Progenitor cell of endocrine pancreas (in vitro differentiated cells): Measurements from ENCODE around the gene RTP5. TPM values are rescaled to one million over a fixed set of nuclear protein-coding genes. Genes with fewer than 3 reads are reported as not detected.

Experiments used
- DNase-seq: peaks from one replicate; pipeline ENCODE4 v3.0.0; 2021; ENCODE audit warnings: low spot score; ENCODE audit not compliant: unreplicated experiment
- H3K27ac Mint-ChIP-seq: 2 replicates; pipeline ENCODE4 v1.8.0; 2021; ENCODE audit warnings: mild to moderate bottlenecking, moderate library complexity, mixed read lengths
- H3K27me3 Mint-ChIP-seq: 2 replicates; pipeline ENCODE4 v1.8.0; 2021; ENCODE audit warnings: mixed read lengths
- H3K36me3 Mint-ChIP-seq: 2 replicates; pipeline ENCODE4 v1.8.0; 2022; ENCODE audit warnings: mixed read lengths; ENCODE audit not compliant: insufficient read depth
- H3K4me1 Mint-ChIP-seq: 2 replicates; pipeline ENCODE4 v1.8.0; 2021; ENCODE audit warnings: low read depth, mixed read lengths
- H3K4me3 Mint-ChIP-seq: 2 replicates; pipeline ENCODE4 v1.8.0; 2021; ENCODE audit warnings: low read depth, mild to moderate bottlenecking, moderate library complexity, mixed read lengths
- H3K9me3 Mint-ChIP-seq: 2 replicates; pipeline ENCODE4 v1.8.0; 2021; ENCODE audit warnings: low read depth, mixed read lengths
- total RNA-seq: library from RNA; stranded (reverse); gene quantifications from 2 replicates; pipeline ENCODE4 v1.2.1, GENCODE V29; 2021
- TF ChIP-seq, protein P1 (sequence below): fragments of 200-600 bp; sonication (generic); IDR thresholded peaks from one replicate; pipeline ENCODE4 v1.5.0; 2021; ENCODE audit warnings: antibody characterized with exemption, mild to moderate bottlenecking; ENCODE audit not compliant: unreplicated experiment

The RTP5 gene
- total RNA-seq, 1 donor from 2014 or later, result not detected

DNA sequence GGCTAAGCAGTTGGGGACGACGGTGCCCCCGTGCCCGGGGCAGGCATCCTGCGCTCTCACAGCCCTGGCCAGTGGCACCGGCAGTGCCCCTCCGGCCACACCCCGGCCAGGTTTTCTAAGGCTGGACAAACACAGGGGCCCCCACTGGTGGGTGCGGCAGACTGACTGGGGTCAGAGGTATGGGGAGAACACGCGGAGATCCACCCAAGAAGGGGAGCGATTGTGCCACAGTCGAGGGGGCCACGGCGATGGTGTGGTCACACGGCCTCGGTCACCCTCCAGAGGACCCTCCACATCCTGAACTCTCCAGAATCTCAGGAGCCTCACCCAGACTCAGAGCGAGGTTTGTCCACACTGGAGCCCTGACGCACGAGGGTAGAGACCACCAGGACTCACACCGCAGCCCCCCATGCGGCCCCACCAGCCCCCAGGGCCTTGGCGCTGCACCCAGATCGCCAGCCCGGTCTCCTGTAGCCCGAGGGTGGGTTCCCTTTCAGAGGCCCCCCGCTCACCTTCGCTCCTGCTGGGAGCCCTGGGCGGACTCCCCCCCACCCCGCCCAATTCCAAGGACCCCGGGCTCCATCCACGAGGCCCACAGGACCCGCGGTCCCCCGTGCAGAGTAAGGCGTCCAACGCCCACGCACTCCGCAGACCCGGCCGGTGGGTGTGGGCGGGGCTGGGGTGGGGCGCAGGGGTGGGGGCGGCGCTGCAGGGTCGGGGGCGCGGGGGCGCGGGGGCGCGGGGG, 26.0 kb upstream of the RTP5 start:
- no peak for DNase-seq
- TF ChIP-seq, protein P1, sequence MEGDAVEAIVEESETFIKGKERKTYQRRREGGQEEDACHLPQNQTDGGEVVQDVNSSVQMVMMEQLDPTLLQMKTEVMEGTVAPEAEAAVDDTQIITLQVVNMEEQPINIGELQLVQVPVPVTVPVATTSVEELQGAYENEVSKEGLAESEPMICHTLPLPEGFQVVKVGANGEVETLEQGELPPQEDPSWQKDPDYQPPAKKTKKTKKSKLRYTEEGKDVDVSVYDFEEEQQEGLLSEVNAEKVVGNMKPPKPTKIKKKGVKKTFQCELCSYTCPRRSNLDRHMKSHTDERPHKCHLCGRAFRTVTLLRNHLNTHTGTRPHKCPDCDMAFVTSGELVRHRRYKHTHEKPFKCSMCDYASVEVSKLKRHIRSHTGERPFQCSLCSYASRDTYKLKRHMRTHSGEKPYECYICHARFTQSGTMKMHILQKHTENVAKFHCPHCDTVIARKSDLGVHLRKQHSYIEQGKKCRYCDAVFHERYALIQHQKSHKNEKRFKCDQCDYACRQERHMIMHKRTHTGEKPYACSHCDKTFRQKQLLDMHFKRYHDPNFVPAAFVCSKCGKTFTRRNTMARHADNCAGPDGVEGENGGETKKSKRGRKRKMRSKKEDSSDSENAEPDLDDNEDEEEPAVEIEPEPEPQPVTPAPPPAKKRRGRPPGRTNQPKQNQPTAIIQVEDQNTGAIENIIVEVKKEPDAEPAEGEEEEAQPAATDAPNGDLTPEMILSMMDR, result no peak
- H3K4me3 Mint-ChIP-seq, result no peak overlapping the region
- no peaks in the 10 kb centered on the region for H3K36me3 Mint-ChIP-seq
- H3K27ac Mint-ChIP-seq, result no peak overlapping the region
- H3K27me3 Mint-ChIP-seq, result peaks cover 43% of the 10 kb centered on the region
- H3K9me3 Mint-ChIP-seq, result no peaks in the 10 kb centered on the region
- no peaks in the 10 kb centered on the region for H3K4me1 Mint-ChIP-seq

DNA sequence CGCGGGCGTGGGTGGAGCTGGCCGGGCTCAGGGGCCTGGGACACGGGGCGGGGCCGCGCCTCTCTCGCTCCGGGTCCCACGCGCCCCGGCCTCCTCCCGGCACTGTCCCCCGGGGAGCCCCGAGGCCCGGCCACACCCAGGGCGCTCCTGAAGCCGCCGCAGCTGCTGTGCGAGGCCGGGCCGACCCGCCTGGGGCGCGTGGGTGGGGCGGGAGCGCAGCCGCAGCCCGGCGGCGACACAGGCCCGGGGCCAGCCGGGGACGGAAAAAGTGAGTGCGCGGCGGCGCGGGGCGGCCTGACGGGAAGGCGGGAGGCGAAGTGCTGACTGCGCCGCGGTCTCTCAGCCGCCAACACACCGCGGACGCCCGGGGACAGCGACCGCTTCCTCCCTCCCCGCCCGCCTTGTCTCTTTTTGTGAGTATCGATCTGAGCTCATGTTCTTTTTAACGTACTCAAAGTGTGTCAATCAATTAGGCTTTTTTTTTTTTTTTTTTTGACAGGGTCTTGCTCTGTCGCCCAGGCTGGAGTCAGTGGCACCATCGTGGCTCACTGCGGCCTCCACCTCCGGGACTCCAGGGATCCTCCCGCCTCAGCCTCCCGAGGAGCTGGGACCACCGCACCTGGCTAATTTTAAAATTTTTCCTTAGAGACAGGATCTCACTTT, 25.3 kb upstream of the RTP5 start:
- peaks cover 43% of the 10 kb centered on the region for H3K27me3 Mint-ChIP-seq
- no peak overlapping the region for H3K27ac Mint-ChIP-seq
- H3K4me3 Mint-ChIP-seq, result peak overlapping the region; percentile 62
- no peaks in the 10 kb centered on the region for H3K4me1 Mint-ChIP-seq
- no peaks in the 10 kb centered on the region for H3K36me3 Mint-ChIP-seq
- peak; percentile 48 for DNase-seq
- no peaks in the 10 kb centered on the region for H3K9me3 Mint-ChIP-seq
- TF ChIP-seq, protein P1, result no peak

GRCh38 chr2:241844831-241845578, 24.5 kb upstream of the RTP5 start:
- Mint-ChIP-seq H3K27me3 (peaks cover 41% of the 10 kb centered on the region), H3K36me3 (no peaks in the 10 kb centered on the region), H3K4me3 (peak overlapping the region; percentile 62), H3K4me1 (no peaks in the 10 kb centered on the region), H3K9me3 (no peaks in the 10 kb centered on the region), H3K27ac (no peak overlapping the region)
- no peak for DNase-seq
- TF ChIP-seq, protein P1, result no peak

- Mint-ChIP-seq H3K27ac (no peak overlapping the region), H3K9me3 (no peaks in the 10 kb centered on the region), H3K4me3 (no peak overlapping the region), H3K27me3 (peaks cover 34% of the 10 kb centered on the region), H3K36me3 (no peaks in the 10 kb centered on the region), H3K4me1 (no peaks in the 10 kb centered on the region)
- no peak for DNase-seq
- TF ChIP-seq, protein P1, result no peak
Observed at GRCh38 chr2:241846406-241846805, 23.1 kb upstream of the RTP5 start.

GRCh38 chr2:241848761-241849615, 20.5 kb upstream of the RTP5 start:
- H3K27ac Mint-ChIP-seq, result no peak overlapping the region
- no peak overlapping the region for H3K4me3 Mint-ChIP-seq
- no peaks in the 10 kb centered on the region for H3K36me3 Mint-ChIP-seq
- H3K9me3 Mint-ChIP-seq, result no peaks in the 10 kb centered on the region
- no peak for DNase-seq
- peaks cover 25% of the 10 kb centered on the region for H3K27me3 Mint-ChIP-seq
- H3K4me1 Mint-ChIP-seq, result no peaks in the 10 kb centered on the region
- TF ChIP-seq, protein P1, result no peak
